SKM-1 (cell line): ENCODE results near the gene SCN2B.
"Not testable (repeated sequence)": the region's sequence is repeated elsewhere in the genome, so short reads cannot be mapped to it uniquely, and the experiment has no call there.

Experiments
- DNase-seq: peaks from one replicate; lab custom pipeline; 2025; ENCODE audit not compliant: unreplicated experiment; lab: John Stamatoyannopoulos, UW

The SCN2B gene

GRCh38 chr11:118207079-118207478, 30.6 kb upstream of the SCN2B start:
- no peak for DNase-seq

DNA sequence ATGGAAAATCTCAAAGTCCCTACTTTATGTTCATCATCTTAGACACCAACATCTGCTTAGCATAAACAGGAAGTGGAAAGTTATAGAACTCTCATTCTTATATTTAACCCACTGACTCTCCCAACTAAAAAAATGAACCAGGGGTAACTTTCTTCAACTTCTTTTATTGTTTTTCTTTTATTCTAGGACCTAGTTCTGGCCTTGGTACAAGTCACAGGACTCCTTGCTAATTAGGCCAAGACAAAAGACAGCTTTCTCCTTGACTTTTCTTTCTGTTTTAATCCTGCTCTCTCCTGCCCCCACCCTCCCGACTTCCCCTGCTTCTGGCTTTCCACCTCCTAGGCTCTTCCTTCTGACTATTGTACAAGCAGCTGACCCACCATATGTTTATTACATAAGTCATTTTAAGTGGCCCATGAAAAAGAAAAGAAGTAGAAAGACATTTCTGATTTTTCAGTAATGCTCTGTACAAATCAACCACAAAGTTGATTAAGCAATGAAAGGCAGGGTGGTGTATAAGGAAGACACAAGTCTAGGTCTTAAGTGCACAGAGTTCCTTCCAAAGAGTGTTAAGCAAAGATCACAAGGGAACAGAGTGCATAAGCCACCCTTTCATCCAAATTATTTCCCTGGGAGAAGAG, 30.1 kb upstream of the SCN2B start:
- DNase-seq, result peak; percentile 69

- no peak for DNase-seq
Observed at GRCh38 chr11:118205606-118206378, 29.4 kb upstream of the SCN2B start.

DNA sequence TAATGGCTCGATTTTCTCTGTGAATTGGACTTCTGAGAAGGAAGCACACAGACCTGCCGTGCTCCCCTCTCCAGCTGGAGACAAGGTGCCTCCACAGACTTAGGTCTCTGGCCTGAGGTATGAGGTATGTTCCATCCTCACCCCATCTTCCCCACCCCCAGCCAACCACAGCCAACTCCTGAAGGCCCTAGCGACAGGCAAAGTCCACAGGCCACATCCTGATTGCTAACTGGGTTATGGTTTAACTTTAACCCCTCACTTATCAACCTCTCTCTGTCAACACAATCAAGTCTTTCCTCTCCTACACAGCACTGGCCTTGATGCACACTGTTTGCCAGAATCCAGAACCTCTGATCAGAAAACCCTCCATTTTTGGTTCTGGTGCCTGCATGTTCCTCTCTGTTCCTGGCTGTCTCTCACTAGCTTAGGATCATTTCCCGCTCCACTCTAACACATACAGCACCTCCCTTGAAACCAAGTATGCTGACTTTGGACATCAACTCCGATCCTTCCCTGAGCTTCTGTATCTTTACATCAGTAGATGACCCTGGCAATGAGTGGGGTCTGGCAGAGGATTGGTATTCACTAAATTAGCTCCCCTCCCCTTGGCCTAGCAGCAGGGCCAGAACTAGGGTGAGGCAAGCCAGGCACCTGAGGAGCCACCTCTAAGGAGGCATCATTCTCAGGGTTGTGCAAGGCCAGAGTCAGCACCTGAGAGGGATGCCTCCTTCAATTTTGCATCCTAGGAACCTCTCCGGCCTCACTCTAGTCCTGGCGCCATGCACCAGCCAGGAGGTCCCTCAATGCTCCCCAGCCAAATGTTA, 26.4 kb upstream of the SCN2B start:
- DNase-seq, result no peak

GRCh38 chr11:118201966-118202365, 25.5 kb upstream of the SCN2B start:
- no peak for DNase-seq

DNA sequence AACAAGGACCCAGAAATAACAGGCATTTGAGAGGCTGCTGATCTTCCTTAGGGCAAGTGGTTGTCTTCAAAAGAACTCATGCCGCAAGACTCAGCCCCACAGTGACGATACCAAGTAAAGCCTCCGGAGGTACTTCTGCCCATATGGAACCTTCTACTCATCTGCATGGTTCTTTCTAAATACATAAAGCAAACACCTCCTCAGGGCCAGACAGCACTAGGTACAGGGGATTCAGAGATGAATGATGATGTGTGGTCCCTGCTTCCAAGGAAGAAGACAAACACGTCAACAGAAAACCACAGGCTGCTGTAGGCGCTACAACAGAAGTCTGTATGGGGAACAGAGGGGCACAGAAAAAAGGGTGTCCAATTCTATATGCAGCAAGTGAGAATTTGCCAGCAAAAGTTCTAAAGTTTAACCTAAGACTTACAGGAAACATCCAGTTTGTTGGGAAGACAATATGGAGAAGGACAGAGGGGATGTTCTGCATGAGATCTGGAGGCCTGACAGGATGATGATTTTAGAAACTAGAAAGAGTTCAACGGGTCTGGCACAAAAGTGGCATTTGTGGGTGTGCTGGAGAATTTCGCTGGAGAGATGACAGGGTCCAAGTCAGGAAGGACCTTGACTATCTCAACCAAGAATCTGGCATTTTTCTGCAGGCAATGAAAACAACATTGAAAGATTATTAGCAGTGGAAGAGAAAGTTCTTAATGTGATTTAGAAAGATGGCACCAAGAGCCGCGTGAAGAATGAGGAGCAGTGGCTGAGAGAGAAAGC, 24.7 kb upstream of the SCN2B start:
- no peak for DNase-seq

DNA sequence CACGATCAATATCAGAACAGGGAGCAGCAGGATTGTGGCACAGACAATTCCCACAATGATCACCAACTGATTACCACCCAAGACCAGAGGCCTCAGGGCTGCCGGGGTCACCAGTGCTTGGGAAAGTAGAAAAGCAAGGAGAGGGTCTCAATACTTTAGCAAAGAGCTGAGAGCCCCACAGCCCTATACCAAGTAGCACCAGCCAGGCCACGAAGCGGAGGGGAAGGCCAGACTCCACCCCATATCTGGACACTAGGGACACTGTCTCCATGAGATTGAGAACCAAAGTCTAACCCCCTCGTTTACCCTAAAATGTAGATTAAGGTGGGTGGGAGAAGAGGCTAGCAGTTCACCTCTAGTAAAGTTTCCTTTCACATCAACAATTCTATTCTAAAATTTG, 24.1 kb upstream of the SCN2B start:
- no peak for DNase-seq

DNA sequence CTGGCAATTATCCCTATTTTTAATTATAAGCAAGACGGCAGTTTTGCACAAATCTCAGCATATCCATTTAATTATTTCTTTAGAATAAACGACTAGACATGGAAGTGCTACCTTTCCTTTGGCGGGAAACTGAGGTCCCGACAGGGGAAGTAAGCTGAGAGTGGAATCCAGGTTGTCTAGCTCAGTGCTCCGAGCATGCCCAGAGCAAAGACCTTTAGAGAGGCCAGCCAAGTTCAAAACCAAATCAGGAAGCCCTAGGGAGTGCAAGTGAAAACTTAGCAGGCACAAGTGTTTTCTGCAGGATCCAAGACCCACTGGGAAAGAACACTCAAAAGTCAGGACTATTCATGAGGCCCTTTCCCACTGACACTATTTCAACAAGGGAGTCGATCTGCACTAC, 22.7 kb upstream of the SCN2B start:
- DNase-seq, result no peak

- peak; percentile 24 for DNase-seq
Observed at GRCh38 chr11:118198370-118198769, 21.9 kb upstream of the SCN2B start.

GRCh38 chr11:118194835-118195627, 18.6 kb upstream of the SCN2B start:
- DNase-seq, result no peak

DNA sequence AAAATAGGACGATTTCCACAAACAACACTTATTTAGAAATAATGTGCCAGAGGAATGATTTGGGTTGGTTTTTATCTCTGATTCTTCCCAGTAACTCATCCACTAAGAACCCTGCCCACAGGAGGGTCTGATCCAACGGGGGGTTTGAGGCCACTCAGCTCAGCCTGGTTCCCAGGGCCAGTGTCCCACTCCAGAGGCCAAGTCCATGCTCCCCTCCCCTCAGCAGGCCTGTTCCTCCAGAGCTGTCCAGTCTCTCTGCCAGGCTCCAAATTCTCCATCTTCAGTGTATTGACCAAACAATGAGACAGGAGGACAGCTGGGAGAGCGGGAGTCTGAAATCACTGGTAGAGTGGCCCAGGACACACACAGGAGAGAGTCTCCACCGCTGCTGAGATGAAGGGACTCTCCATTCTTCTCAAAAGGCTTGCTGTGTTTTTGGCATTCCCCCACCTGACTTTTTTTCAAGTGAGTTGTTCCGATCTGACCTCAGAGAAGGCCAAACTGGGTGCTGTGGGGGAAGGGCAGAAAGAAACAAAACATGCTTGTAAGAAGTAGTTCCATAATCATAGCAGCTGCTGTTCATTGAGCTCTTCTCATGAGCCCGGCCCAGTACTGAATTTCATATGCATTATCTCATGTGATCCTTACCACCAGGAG, 17.6 kb upstream of the SCN2B start:
- no peak for DNase-seq

GRCh38 chr11:118192817-118193216, 16.4 kb upstream of the SCN2B start:
- DNase-seq, result not testable (repeated sequence)

DNA sequence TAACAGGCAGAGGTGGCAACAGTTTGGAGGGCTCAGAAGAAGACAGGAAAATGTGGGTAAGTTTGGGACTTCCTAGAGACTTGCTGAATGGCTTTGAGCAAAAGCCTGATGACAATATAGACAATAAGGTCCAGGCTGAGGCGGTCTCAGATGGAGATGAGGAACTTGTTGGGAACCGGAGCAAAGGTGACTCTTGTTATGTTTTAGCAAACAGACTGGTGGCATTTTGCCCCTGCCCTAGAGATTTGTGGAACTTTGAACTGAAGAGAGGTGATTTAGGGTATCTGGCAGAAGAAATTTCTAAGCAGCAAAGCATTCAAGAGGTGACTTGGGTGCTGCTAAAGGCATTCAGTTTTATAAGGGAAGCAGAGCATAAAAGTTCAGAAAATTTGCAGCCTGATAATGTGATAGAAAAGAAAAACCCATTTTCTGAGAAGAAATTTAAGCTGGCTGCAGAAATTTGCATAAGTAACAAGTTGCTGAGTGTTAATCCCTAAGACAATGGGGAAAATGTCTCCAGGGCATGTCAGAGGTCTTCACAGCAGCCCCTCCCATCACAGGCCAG, 14.6 kb upstream of the SCN2B start:
- not testable (repeated sequence) for DNase-seq

DNA sequence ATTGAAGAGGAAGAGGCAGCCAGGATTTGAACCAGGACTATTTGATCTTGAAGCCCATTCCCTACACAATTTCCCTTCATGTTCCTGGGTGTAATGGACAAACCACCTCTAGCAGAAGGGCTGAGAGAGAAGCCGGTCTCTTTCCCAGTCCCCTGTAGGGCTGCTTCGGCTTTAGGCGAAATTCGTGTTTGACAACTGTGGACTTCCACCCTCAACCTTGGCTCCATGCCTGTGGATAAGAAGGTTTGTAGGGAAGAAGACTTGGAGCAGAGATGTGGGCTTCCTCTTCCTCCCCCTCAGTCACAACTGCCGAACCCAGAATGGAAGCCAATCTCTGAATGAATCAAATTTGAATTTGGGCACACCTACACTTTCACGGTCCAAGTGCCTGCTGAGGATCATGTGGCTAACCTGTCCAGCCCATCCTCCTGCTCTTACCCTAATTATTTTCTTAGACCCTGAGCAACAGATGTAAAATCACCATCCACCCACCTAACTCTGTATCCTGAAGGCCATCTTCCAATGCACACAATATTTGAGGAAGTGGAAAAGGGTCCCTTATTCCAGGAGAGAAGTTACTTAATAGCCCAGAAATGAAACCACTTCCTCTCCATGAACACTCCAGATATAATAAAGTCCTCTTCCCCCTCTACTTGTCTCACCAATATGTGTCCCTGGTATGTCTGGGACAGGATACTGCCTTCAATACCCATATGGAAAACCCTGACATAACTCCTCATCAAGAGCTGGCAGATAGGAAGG, 10.1 kb upstream of the SCN2B start:
- DNase-seq, result peak; percentile 39

GRCh38 chr11:118184784-118185579, 8.5 kb upstream of the SCN2B start:
- peak; percentile 81 for DNase-seq

DNA sequence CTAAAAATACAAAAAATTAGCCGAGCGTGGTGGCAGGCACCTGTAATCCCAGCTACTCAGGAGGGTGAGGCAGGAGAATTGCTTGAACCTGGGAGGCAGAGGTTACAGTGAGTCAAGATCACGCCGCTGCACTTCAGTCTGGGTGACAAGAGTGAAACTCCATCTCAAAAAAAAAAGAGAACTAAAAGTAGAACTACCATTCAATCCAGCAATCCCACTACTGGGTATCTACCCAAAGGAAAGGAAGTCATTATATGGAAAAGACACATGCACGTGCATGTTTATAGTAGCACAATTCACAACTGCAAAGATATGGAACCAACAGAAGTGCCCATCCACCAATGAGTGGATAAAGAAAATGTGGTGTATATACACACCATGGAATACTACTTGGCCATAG, 7.3 kb upstream of the SCN2B start:
- DNase-seq, result not testable (repeated sequence)

GRCh38 chr11:118180300-118180703, 3.9 kb upstream of the SCN2B start:
- DNase-seq, result no peak

GRCh38 chr11:118176778-118177134, 317 bp upstream of the SCN2B start:
- no peak for DNase-seq
